Measurements from ENCODE around the gene SLC34A1. TPM values are rescaled to one million over a fixed set of nuclear protein-coding genes. Genes with fewer than 3 reads are reported as not detected.
A peak's percentile ranks its signal among the peaks of the same experiment; 100 is the strongest.

The SLC34A1 gene
- total and polyA plus RNA-seq, 2 of the 13 experiments (the other 11 are each of a cell fraction or from before 2014, with no cell fraction given) = 0.03 to 0.20 TPM

DNA sequence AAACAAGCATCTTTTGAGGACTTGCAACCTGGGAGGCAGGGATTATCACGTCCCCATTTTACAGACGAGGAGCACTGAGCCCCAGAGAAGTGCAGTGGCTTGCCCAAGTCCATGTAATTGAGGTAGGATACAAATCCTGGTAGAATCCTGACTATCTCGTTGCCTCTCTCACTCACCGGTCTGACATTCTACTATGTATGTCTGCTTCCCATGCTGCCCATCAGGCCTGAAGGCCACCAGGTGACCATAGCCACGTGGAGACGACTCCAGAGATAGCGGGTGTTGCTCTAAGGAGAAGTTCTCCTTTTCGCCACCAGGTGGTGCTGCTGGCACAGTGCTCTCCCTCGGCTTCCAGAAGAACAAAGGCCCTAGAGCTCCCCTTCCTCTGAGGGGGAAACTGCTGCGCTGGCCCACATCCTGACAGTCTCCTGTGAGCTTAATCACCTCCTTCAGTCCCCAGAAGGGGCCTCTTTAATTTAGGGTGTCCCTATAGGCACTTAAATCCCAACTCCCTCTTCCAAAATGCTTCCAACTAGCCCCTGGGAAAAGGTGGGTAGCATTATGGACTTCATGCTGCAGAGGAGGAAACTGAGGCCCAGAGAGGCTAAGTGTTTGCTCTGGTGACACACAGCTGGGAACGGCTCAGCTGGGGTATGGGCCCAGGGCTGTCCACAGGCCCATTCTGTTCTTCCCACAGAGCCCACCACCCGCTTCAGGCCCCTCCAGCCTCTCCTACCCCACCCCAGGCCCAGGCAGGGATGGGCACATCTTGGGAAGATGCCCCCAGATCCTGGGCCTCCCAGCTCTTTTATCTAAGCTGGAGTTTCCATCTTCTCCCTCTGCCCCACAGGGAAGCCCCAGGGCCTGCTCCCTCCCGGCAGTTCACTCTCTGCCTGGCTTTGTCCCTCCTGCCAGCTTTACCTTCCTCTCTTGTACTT, 6.4 kb downstream of the SLC34A1 start (continued):
- TF ChIP-seq, protein P1, sequence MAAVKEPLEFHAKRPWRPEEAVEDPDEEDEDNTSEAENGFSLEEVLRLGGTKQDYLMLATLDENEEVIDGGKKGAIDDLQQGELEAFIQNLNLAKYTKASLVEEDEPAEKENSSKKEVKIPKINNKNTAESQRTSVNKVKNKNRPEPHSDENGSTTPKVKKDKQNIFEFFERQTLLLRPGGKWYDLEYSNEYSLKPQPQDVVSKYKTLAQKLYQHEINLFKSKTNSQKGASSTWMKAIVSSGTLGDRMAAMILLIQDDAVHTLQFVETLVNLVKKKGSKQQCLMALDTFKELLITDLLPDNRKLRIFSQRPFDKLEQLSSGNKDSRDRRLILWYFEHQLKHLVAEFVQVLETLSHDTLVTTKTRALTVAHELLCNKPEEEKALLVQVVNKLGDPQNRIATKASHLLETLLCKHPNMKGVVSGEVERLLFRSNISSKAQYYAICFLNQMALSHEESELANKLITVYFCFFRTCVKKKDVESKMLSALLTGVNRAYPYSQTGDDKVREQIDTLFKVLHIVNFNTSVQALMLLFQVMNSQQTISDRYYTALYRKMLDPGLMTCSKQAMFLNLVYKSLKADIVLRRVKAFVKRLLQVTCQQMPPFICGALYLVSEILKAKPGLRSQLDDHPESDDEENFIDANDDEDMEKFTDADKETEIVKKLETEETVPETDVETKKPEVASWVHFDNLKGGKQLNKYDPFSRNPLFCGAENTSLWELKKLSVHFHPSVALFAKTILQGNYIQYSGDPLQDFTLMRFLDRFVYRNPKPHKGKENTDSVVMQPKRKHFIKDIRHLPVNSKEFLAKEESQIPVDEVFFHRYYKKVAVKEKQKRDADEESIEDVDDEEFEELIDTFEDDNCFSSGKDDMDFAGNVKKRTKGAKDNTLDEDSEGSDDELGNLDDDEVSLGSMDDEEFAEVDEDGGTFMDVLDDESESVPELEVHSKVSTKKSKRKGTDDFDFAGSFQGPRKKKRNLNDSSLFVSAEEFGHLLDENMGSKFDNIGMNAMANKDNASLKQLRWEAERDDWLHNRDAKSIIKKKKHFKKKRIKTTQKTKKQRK (IDR thresholded peaks at IDR 0.05; ENCODE audit: low read length) = no peak
- TF ChIP-seq ZNF878 (CRISPR knock-in tag; IDR thresholded peaks at IDR 0.05) = no peak
- TF ChIP-seq ZNF33B (CRISPR knock-in tag; IDR thresholded peaks at IDR 0.05) = no peak
- TF ChIP-seq ZNF350 (CRISPR knock-in tag; IDR thresholded peaks at IDR 0.05; ENCODE audit: borderline replicate concordance, low read depth) = peak; percentile 46; the same call in 1 of the 2 replicates
- TF ChIP-seq, protein P2, sequence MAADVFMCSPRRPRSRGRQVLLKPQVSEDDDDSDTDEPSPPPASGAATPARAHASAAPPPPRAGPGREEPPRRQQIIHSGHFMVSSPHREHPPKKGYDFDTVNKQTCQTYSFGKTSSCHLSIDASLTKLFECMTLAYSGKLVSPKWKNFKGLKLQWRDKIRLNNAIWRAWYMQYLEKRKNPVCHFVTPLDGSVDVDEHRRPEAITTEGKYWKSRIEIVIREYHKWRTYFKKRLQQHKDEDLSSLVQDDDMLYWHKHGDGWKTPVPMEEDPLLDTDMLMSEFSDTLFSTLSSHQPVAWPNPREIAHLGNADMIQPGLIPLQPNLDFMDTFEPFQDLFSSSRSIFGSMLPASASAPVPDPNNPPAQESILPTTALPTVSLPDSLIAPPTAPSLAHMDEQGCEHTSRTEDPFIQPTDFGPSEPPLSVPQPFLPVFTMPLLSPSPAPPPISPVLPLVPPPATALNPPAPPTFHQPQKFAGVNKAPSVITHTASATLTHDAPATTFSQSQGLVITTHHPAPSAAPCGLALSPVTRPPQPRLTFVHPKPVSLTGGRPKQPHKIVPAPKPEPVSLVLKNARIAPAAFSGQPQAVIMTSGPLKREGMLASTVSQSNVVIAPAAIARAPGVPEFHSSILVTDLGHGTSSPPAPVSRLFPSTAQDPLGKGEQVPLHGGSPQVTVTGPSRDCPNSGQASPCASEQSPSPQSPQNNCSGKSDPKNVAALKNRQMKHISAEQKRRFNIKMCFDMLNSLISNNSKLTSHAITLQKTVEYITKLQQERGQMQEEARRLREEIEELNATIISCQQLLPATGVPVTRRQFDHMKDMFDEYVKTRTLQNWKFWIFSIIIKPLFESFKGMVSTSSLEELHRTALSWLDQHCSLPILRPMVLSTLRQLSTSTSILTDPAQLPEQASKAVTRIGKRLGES (CRISPR knock-in tag; IDR thresholded peaks at IDR 0.05; ENCODE audit: borderline replicate concordance) = no peak
- peak; percentile 52; the same call in 1 of the 2 replicates for TF ChIP-seq GATAD2A (CRISPR knock-in tag; IDR thresholded peaks at IDR 0.05)
- no peak for TF ChIP-seq REPIN1 (CRISPR knock-in tag; IDR thresholded peaks at IDR 0.05; ENCODE audit: borderline replicate concordance, low read depth)
- TF ChIP-seq, protein P3, sequence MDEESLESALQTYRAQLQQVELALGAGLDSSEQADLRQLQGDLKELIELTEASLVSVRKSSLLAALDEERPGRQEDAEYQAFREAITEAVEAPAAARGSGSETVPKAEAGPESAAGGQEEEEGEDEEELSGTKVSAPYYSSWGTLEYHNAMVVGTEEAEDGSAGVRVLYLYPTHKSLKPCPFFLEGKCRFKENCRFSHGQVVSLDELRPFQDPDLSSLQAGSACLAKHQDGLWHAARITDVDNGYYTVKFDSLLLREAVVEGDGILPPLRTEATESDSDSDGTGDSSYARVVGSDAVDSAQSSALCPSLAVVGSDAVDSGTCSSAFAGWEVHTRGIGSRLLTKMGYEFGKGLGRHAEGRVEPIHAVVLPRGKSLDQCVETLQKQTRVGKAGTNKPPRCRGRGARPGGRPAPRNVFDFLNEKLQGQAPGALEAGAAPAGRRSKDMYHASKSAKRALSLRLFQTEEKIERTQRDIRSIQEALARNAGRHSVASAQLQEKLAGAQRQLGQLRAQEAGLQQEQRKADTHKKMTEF (CRISPR knock-in tag; IDR thresholded peaks at IDR 0.05) = no peak; the same call in 1 of the 2 replicates
- TF ChIP-seq KMT2A (CRISPR knock-in tag; IDR thresholded peaks at IDR 0.05) = no peak
- TF ChIP-seq MBD4 (IDR thresholded peaks at IDR 0.05; ENCODE audit: borderline replicate concordance, low read length) = no peak
